ENCODE data around the gene RALGAPA2. TPM values are rescaled to one million over a fixed set of nuclear protein-coding genes. Genes with fewer than 3 reads are reported as not detected.

Gene RALGAPA2
- total and polyA plus RNA-seq, 7 donors = 8.4 to 23.2 (median 18.5) TPM

DNA sequence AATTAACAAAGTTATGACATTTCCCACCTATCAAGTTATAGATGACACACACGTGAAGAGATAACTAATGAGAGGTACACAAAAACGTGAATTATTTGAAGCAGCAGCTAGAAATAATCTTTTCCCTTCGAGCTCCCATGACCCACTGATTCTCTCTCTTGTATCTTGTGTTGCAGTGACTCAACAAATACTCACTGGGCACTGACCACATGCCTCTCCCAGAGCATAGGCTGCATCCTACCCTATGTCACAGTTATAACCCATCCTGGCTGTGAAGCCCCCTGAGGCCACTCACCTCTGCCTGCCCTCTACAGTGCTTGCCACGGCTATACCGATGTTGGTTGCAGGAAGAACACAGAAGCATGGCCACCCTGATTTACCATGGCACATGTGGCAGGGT, 252.7 kb downstream of the RALGAPA2 start:
- intact Hi-C loops (cut with DNase I) = no loop called here
- peaks cover 0 to 7% (median 2%) of the 10 kb centered on the region in 4 donors for H3K36me3 ChIP-seq
- H3K27ac ChIP-seq = no peak overlapping the region
- no peaks in the 10 kb centered on the region for H3K9me3 ChIP-seq
- no peak overlapping the region for H3K4me3 ChIP-seq
- no peaks in the 10 kb centered on the region for H3K4me1 ChIP-seq
- H3K27me3 ChIP-seq = no peaks in the 10 kb centered on the region
- TF ChIP-seq EP300 (IDR thresholded peaks at IDR 0.05) = no peak
- TF ChIP-seq, protein P1, sequence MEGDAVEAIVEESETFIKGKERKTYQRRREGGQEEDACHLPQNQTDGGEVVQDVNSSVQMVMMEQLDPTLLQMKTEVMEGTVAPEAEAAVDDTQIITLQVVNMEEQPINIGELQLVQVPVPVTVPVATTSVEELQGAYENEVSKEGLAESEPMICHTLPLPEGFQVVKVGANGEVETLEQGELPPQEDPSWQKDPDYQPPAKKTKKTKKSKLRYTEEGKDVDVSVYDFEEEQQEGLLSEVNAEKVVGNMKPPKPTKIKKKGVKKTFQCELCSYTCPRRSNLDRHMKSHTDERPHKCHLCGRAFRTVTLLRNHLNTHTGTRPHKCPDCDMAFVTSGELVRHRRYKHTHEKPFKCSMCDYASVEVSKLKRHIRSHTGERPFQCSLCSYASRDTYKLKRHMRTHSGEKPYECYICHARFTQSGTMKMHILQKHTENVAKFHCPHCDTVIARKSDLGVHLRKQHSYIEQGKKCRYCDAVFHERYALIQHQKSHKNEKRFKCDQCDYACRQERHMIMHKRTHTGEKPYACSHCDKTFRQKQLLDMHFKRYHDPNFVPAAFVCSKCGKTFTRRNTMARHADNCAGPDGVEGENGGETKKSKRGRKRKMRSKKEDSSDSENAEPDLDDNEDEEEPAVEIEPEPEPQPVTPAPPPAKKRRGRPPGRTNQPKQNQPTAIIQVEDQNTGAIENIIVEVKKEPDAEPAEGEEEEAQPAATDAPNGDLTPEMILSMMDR (IDR thresholded peaks at IDR 0.05) = no peak
- TF ChIP-seq POLR2AphosphoS5 (IDR thresholded peaks at IDR 0.05) = no peak
- no peak for TF ChIP-seq POLR2A (IDR thresholded peaks at IDR 0.05)
- 92 to 94% methylated on average over 5 of the region's 5 CpGs for WGBS, 2 donors
- DNase-seq = no peak

DNA sequence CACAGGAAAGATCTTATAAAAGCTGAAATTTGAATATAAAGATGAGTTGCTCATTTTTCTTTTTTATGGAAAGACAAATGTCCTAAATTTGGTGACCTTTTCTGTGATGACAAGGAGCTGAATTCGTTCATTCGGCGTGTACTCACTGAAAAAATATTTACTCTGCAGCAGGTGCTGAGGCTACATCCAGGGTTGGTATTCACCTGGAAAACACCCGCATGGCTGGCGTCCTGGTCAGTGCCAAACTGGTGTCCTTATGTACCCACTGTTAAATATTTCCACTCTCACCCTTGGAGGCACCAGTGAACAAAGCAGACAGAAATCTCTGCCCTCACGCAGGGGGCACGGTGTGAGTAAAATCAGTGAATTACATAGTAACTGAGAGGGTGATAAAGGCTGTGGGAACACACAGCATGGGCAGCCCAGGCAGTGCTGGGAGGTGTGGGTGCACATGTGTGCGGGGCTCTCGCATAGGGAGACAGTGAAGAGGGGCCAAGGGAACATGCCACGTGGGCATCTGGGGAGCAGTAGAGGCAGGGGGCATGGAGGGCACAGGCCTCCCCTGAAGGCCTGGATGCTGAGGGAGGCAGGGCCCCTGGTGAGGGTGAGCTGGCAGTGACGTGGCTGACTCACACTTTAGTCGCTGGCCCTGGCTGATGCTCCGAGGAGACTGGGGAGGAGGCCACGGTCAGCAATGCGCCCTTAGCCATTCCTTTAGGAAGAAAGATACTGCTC, 254.9 kb downstream of the RALGAPA2 start:
- intact Hi-C loops (cut with DNase I) = no loop called here
- 45 to 77% methylated on average over 15 of the region's 15 CpGs for WGBS, 2 donors
- no peak for DNase-seq
- no peak overlapping the region for H3K27ac ChIP-seq
- H3K9me3 ChIP-seq = no peaks in the 10 kb centered on the region
- no peak overlapping the region for H3K4me3 ChIP-seq
- peaks cover 0 to 7% (median 2%) of the 10 kb centered on the region in 4 donors for H3K36me3 ChIP-seq
- no peaks in the 10 kb centered on the region for H3K4me1 ChIP-seq
- H3K27me3 ChIP-seq = no peaks in the 10 kb centered on the region
- TF ChIP-seq, protein P1 (IDR thresholded peaks at IDR 0.05) = no peak
- TF ChIP-seq POLR2AphosphoS5 (IDR thresholded peaks at IDR 0.05) (no peak), EP300 (IDR thresholded peaks at IDR 0.05) (no peak), POLR2A (IDR thresholded peaks at IDR 0.05) (no peak)

DNA sequence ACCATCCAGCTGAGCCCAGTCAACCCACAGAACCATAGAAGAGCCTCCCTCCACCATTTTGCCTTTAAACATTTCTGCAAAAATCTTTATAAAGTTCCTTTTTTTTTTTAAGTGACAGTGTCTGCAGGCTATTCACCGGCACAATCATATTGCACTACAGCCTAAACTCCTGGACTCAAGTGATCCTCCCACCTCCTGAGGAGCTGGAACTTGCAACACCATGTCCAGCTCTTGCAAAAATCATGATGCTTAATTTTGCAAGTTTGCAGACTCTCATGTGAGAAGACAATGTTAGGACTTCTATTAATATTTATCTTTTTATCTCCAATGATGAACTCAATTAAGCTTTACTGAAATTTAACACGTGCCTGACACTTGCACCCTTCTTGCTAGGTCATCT, 255.7 kb downstream of the RALGAPA2 start:
- Histone ChIP-seq H3K27ac (no peak overlapping the region), H3K9me3 (no peaks in the 10 kb centered on the region), H3K4me1 (no peaks in the 10 kb centered on the region), H3K27me3 (no peaks in the 10 kb centered on the region), H3K36me3 (peaks cover 0 to 7% (median 2%) of the 10 kb centered on the region in 4 donors), H3K4me3 (no peak overlapping the region)
- DNase-seq = no peak
- 67 to 77% methylated on average over 2 of the region's 2 CpGs for WGBS, 2 donors
- TF ChIP-seq, protein P1 (IDR thresholded peaks at IDR 0.05) = no peak
- TF ChIP-seq POLR2AphosphoS5 (IDR thresholded peaks at IDR 0.05) = no peak
- no peak for TF ChIP-seq EP300 (IDR thresholded peaks at IDR 0.05)
- no peak for TF ChIP-seq POLR2A (IDR thresholded peaks at IDR 0.05)
- intact Hi-C loops (cut with DNase I) = no loop called here

DNA sequence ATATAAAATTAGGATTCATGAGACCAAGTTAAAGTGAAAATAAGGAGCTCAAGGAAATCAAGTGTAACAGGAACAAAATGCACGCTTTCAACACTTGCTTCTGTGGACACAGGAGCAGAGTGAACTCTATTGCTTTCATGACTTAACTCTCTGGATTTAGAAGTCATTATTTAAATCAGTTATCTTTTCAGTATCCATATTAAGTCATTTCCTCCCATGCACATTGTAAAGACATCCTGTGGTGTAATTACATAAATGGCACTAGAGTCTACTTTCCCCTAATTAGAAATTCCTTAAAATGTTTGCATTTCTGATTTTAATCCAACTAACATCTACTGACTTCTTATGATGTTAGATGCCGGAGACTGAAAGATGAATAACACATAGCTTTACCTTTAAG, 256.5 kb downstream of the RALGAPA2 start:
- no peak for DNase-seq
- Histone ChIP-seq H3K27me3 (no peaks in the 10 kb centered on the region), H3K4me1 (peaks cover 0 to 7% (median 4%) of the 10 kb centered on the region in 4 donors), H3K4me3 (no peak overlapping the region), H3K27ac (no peak overlapping the region), H3K9me3 (no peaks in the 10 kb centered on the region), H3K36me3 (peaks cover 0 to 7% (median 2%) of the 10 kb centered on the region in 4 donors)
- 88 to 96% methylated on average over 2 of the region's 2 CpGs for WGBS, 2 donors
- intact Hi-C loops (cut with DNase I) = no loop called here
- TF ChIP-seq POLR2AphosphoS5 (IDR thresholded peaks at IDR 0.05) = no peak
- no peak for TF ChIP-seq POLR2A (IDR thresholded peaks at IDR 0.05)
- no peak for TF ChIP-seq EP300 (IDR thresholded peaks at IDR 0.05)
- TF ChIP-seq, protein P1 (IDR thresholded peaks at IDR 0.05) = no peak
